DND-41 (cell line): Measurements from ENCODE around the gene FAR2.

Experiments used
- EZH2 ChIP-seq: IDR thresholded peaks from 3 replicates; pipeline ENCODE4 v1.6.1; 2012; ENCODE audit warnings: borderline replicate concordance, low read depth, mild to moderate bottlenecking, moderate library complexity, low read length, inconsistent platforms; ENCODE audit not compliant: severe bottlenecking
- TF ChIP-seq, protein P1 (sequence below): IDR thresholded peaks from 2 replicates; pipeline ENCODE4 v1.5.1; 2012; ENCODE audit warnings: borderline replicate concordance, low read length, moderate library complexity, mild to moderate bottlenecking; ENCODE audit not compliant: poor library complexity, severe bottlenecking; ENCODE audit errors: extremely low read depth

DNA sequence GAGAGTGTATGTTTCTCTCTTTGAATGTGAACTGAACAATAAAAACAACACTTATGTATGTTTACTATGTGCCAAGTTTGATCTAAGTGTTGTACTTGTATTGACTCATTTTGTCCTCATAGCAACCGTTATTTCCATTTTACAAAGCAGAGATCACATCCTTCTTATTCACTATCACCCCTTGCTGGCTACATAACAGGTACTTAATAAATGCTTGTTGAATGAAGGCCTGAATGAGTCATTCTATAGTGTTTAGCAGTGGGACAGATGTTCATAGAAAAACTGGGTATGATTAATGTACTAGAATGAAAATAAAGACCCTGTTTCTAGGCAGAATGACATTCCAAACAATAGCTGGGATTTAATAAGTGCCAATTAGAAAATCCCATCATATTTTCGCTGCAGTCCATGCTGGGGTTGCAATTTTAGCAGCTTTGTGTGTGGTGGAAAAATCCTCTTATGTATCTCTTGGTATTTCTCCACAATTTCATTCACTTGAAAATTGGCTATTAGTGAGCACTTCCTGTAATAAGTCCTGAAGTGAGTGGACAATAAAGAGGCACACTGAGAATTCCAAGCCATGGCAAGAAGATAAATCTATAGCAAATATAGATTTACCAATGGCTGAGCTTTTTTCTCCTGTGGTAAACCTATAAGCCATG, 86.0 kb downstream of the FAR2 start:
- TF ChIP-seq, protein P1, sequence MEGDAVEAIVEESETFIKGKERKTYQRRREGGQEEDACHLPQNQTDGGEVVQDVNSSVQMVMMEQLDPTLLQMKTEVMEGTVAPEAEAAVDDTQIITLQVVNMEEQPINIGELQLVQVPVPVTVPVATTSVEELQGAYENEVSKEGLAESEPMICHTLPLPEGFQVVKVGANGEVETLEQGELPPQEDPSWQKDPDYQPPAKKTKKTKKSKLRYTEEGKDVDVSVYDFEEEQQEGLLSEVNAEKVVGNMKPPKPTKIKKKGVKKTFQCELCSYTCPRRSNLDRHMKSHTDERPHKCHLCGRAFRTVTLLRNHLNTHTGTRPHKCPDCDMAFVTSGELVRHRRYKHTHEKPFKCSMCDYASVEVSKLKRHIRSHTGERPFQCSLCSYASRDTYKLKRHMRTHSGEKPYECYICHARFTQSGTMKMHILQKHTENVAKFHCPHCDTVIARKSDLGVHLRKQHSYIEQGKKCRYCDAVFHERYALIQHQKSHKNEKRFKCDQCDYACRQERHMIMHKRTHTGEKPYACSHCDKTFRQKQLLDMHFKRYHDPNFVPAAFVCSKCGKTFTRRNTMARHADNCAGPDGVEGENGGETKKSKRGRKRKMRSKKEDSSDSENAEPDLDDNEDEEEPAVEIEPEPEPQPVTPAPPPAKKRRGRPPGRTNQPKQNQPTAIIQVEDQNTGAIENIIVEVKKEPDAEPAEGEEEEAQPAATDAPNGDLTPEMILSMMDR: no peak
- TF ChIP-seq EZH2: no peak
